DOHH2 (cell line): Measurements from ENCODE around the gene IGF1R.

ENCODE experiments used
- H3F3A ChIP-seq: fragments of 200-600 bp; sonication (generic), shearing (Covaris generic); 2 replicates; pipeline ENCODE4 v1.6.0; 2016; ENCODE audit warnings: antibody characterized with exemption, mild to moderate bottlenecking; ENCODE audit not compliant: control insufficient read depth, insufficient read depth
- H3K27ac ChIP-seq: fragments of 200-600 bp; sonication (generic); 2 replicates; pipeline ENCODE4 v1.5.1; 2014; ENCODE audit warnings: low read depth, mild to moderate bottlenecking, low read length, moderate library complexity
- H3K27me3 ChIP-seq: fragments of 200-600 bp; sonication (generic); 2 replicates; pipeline ENCODE4 v1.6.1; 2014; ENCODE audit warnings: mild to moderate bottlenecking, low read length, mixed read lengths; ENCODE audit not compliant: control insufficient read depth
- H3K36me3 ChIP-seq: fragments of 200-600 bp; sonication (generic); 2 replicates; pipeline ENCODE4 v1.6.1; 2014; ENCODE audit warnings: mild to moderate bottlenecking, low read length, moderate library complexity, mixed read lengths; ENCODE audit not compliant: control insufficient read depth
- H3K4me1 ChIP-seq: fragments of 200-600 bp; sonication (generic); 2 replicates; pipeline ENCODE4 v1.6.1; 2014; ENCODE audit warnings: mild to moderate bottlenecking, low read length, mixed read lengths; ENCODE audit not compliant: control insufficient read depth
- H3K4me2 ChIP-seq: fragments of 200-600 bp; sonication (generic); 2 replicates; pipeline ENCODE4 v1.6.0; 2014; ENCODE audit warnings: mild to moderate bottlenecking, low read length, moderate library complexity
- H3K4me3 ChIP-seq: fragments of 200-600 bp; sonication (generic); 2 replicates; pipeline ENCODE4 v1.5.1; 2014; ENCODE audit warnings: mild to moderate bottlenecking, low read length, mixed read lengths
- H3K79me2 ChIP-seq: fragments of 200-600 bp; sonication (generic); 2 replicates; pipeline ENCODE4 v1.6.1; 2014; ENCODE audit warnings: mild to moderate bottlenecking, low read length, mixed read lengths; ENCODE audit not compliant: control insufficient read depth
- H3K9me2 ChIP-seq: fragments of 200-600 bp; sonication (generic); replicated peaks from 2 replicates; pipeline ENCODE4 v1.6.1; 2014; ENCODE audit warnings: mild to moderate bottlenecking, low read length, mixed read lengths; ENCODE audit not compliant: control insufficient read depth
- H3K9me3 ChIP-seq: fragments of 200-600 bp; sonication (generic); 2 replicates; pipeline ENCODE4 v1.6.1; 2014; ENCODE audit warnings: antibody characterized with exemption, low read length, mixed read lengths; ENCODE audit not compliant: control insufficient read depth, insufficient read depth
- H4K20me1 ChIP-seq: fragments of 200-600 bp; sonication (generic); 2 replicates; pipeline ENCODE4 v1.6.0; 2014; ENCODE audit warnings: low read depth, mild to moderate bottlenecking, antibody characterized with exemption, low read length, moderate library complexity; ENCODE audit not compliant: control insufficient read depth, insufficient read depth
- CTCF ChIP-seq: fragments of 200-600 bp; sonication (generic); IDR thresholded peaks from one replicate; pipeline ENCODE4 v1.5.1; 2014; ENCODE audit warnings: antibody characterized with exemption, mild to moderate bottlenecking, low read depth, low read length; ENCODE audit not compliant: poor library complexity, severe bottlenecking
- EZH2phosphoT487 ChIP-seq: fragments of 200-600 bp; sonication (generic); IDR thresholded peaks from 2 replicates; pipeline ENCODE4 v1.6.1; 2017; ENCODE audit warnings: borderline replicate concordance, mild to moderate bottlenecking, antibody characterized with exemption, low read length, moderate library complexity, mixed read lengths

The IGF1R gene

GRCh38 chr15:98951493-98952320 lies 303.4 kb downstream of the IGF1R start:
- no peaks in the 10 kb centered on the region for H3F3A ChIP-seq
- H3K4me3 ChIP-seq: no peak overlapping the region
- no peaks in the 10 kb centered on the region for H3K79me2 ChIP-seq
- H3K9me2 ChIP-seq: no peaks in the 10 kb centered on the region
- no peaks in the 10 kb centered on the region for H3K4me1 ChIP-seq
- no peaks in the 10 kb centered on the region for H3K36me3 ChIP-seq
- H3K9me3 ChIP-seq: no peaks in the 10 kb centered on the region
- H4K20me1 ChIP-seq: no peaks in the 10 kb centered on the region
- H3K27me3 ChIP-seq: no peaks in the 10 kb centered on the region
- no peak overlapping the region for H3K4me2 ChIP-seq
- TF ChIP-seq CTCF (no peak), EZH2phosphoT487 (no peak)
- no peak overlapping the region for H3K27ac ChIP-seq

GRCh38 chr15:98952381-98952803 lies 304.1 kb downstream of the IGF1R start:
- no peak overlapping the region for H3K4me2 ChIP-seq
- no peaks in the 10 kb centered on the region for H3K27me3 ChIP-seq
- H3K4me3 ChIP-seq: no peak overlapping the region
- H3K9me2 ChIP-seq: no peaks in the 10 kb centered on the region
- no peaks in the 10 kb centered on the region for H3K4me1 ChIP-seq
- no peaks in the 10 kb centered on the region for H3F3A ChIP-seq
- TF ChIP-seq CTCF (no peak), EZH2phosphoT487 (no peak)
- no peaks in the 10 kb centered on the region for H3K36me3 ChIP-seq
- no peaks in the 10 kb centered on the region for H4K20me1 ChIP-seq
- H3K79me2 ChIP-seq: no peaks in the 10 kb centered on the region
- H3K27ac ChIP-seq: no peak overlapping the region
- H3K9me3 ChIP-seq: no peaks in the 10 kb centered on the region

GRCh38 chr15:98953000-98953787 lies 304.9 kb downstream of the IGF1R start:
- Histone ChIP-seq H3K4me1 (no peaks in the 10 kb centered on the region), H3F3A (no peaks in the 10 kb centered on the region), H3K4me2 (no peak overlapping the region), H3K36me3 (no peaks in the 10 kb centered on the region), H3K9me3 (no peaks in the 10 kb centered on the region), H3K27me3 (no peaks in the 10 kb centered on the region), H3K4me3 (no peak overlapping the region), H3K79me2 (no peaks in the 10 kb centered on the region), H3K27ac (no peak overlapping the region), H4K20me1 (no peaks in the 10 kb centered on the region), H3K9me2 (no peaks in the 10 kb centered on the region)
- no peak for TF ChIP-seq EZH2phosphoT487
- no peak for TF ChIP-seq CTCF
